GM20000 (cell line): ENCODE data around the gene CAV2.

ENCODE experiments used
- DNase-seq: peaks from one replicate; pipeline ENCODE4 v3.0.0; 2012; ENCODE audit warnings: low spot score
- TF ChIP-seq, protein P1 (sequence below): IDR thresholded peaks from 2 replicates; pipeline ENCODE4 v1.5.1; 2012; ENCODE audit warnings: mild to moderate bottlenecking, control low read depth; ENCODE audit errors: extremely low read depth, missing control alignments

Gene CAV2

DNA sequence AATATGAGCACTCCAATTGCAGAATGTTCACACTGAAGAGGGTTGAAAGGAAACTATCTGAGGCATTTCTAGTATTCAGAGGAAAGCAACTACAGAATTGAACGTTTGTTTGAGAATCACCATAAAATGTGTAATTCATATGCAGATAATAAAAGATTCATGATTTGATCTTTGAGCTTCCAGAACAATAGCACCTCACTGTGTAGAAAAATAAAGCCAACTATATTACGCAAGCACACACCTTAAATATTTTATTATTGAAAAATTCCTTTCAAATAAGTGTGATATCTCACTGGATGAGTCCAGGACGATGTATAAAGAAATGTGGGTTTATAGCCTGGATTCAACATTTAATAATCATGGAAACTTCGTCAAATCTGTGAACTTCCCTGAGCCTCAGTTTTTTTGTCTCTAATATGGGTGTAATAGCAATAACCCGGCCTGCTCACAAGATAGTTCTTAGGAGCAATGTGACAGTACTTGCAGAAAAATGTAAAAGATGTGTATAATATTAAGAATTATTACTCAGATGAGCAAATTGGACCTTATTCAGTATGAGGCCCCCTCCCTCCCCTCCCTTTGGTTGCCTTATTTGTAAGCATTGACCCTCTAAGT, 11.5 kb upstream of the CAV2 start:
- no peak for DNase-seq
- TF ChIP-seq, protein P1, sequence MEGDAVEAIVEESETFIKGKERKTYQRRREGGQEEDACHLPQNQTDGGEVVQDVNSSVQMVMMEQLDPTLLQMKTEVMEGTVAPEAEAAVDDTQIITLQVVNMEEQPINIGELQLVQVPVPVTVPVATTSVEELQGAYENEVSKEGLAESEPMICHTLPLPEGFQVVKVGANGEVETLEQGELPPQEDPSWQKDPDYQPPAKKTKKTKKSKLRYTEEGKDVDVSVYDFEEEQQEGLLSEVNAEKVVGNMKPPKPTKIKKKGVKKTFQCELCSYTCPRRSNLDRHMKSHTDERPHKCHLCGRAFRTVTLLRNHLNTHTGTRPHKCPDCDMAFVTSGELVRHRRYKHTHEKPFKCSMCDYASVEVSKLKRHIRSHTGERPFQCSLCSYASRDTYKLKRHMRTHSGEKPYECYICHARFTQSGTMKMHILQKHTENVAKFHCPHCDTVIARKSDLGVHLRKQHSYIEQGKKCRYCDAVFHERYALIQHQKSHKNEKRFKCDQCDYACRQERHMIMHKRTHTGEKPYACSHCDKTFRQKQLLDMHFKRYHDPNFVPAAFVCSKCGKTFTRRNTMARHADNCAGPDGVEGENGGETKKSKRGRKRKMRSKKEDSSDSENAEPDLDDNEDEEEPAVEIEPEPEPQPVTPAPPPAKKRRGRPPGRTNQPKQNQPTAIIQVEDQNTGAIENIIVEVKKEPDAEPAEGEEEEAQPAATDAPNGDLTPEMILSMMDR, result no peak

DNA sequence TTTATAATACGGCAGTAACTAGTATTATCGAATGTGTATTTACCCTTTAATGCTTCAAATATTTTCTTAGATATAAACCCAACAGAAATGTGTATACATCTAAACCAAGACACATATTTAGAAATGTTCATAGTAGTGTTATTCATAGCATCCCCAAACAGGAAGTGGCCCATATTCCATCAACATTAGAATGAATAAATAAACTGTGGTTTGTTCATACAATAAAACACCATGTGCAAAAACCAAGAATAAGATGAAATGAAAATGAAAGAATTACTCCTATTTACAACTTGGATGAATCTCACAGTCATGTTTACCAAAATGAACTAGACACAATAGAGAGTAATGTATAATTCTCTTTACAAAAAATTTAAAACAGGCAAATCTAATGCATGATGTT, 9.2 kb upstream of the CAV2 start:
- TF ChIP-seq, protein P1, result no peak
- DNase-seq, result no peak

DNA sequence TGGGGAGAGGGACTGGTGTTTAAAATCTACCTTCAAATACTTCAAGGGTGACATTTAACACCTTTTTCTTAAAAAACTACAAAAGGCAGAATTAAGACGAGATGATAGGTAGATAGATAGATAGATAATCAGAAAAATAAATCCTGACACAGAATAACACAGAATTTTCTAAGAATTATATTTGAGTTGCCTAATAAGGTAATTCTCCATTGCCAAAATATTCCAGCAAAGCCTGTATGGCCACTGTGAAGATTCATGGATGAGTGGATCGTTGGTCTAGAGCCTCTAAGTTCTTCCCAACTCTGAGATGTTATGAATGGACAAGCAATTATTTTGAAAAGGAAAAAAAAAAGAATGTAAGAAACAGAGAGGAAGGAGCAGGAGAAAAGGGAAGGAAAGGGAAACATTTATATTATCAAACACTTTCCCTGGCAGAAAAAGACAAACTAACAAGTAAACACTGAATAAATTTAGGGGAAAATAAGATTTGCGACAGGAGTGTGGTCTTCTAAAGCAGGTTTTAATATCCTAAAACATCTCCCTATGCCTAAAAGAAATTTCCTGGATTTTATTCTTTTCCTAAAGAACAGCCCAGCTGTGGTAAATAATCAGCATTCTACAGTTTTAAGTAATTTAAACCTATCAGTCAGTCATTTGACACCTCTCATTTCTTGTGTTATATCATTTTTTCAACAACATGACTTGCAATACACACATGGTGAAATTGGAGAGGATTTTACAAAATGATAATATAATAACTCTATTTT, 7.5 kb upstream of the CAV2 start:
- TF ChIP-seq, protein P1, result no peak
- DNase-seq, result no peak

DNA sequence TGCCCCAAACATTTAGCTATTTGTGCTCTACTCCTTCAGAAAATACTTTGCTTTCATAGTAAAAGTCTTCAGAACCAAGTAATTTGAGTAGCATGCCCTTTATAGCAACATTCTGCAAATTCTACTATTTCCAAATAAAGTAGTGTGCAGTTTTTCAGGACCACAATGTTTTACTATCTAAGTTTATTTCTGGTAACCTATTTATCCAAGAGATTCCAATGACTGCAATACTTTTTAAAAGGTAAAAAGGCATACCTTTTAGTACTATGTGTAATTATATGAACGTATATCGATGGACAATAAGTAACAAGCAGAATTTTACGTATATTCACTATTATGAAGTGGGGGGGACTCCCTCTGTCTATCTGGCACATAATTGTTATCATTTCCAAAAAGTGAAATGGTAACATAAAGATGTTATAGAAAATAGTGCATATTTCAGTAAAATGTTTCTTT, 6.9 kb upstream of the CAV2 start:
- no peak for DNase-seq
- TF ChIP-seq, protein P1, result no peak

DNA sequence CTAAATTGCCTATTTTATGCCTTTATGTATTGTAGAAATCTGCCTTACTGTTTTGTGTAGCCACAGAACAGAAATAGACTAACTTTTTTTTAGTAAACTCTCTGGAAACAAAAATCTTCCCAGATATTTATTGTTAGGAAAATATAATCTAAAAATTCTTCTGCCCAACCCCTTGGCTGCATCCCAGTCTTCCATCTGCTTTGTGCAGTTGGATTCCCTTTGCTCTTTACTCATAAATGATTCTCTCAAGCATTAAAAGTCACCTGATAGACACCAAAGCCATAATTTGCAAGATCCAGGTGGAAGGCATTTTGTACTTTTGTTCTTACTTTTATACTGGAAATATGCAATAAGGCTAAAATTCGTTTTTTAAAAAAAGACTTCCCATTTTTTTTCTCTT, 6.1 kb upstream of the CAV2 start:
- no peak for DNase-seq
- TF ChIP-seq, protein P1, result no peak

DNA sequence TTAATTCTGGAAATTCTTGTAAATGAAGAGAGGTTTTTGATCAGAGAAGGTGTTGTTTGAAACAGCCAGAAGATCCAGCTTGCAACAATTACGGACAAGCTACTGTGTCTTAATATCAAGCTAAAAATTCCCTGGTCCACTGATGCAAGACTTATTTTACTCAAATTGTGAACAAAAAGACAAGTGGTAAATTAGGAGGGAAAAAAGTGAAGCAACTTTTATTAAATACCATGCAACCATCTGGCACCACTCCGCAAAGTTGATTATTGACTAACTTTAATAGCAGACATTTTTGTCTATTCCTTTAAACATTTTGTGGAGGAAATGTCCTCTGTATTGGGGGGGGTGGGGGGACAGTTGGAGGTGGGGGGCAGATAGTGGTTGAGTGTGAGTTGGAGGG, 5.1 kb upstream of the CAV2 start:
- DNase-seq, result no peak
- TF ChIP-seq, protein P1, result no peak

DNA sequence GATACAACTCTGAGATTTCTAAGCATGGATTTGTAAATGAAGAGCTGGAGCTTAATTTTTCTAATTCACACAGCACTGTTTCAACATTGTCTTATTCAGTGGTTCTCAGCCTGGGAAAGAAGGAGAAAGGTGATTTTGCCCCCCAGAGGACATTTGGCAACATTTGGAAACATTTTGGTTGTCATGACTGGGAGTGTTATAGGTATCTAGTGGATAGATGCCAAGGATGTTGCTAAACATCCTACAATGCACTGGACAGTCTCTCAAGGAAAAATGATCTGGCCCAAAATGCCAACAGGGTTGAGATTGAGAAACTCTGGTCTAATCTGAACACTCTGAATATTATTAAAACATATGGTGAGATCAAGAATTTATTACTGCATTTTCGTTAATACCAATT, 3.8 kb upstream of the CAV2 start:
- TF ChIP-seq, protein P1, result no peak
- DNase-seq, result no peak
